Mucosa of stomach (tissue), 1 donor: ENCODE measurements around the gene SELENOK.
"Not testable (repeated sequence)": the region's sequence is repeated elsewhere in the genome, so short reads cannot be mapped to it uniquely, and the experiment has no call there.

Source experiments
- H3K27me3 ChIP-seq: one replicate; pipeline ENCODE4 v1.7.0; 2013; ENCODE audit warnings: mild to moderate bottlenecking, low read length; ENCODE audit not compliant: control insufficient read depth, insufficient read depth
- H3K36me3 ChIP-seq: one replicate; pipeline ENCODE4 v1.7.0; 2013; ENCODE audit warnings: low read length; ENCODE audit not compliant: control insufficient read depth, insufficient read depth
- H3K4me1 ChIP-seq: one replicate; pipeline ENCODE4 v1.7.0; 2013; ENCODE audit warnings: mild to moderate bottlenecking, low read length; ENCODE audit not compliant: control insufficient read depth, insufficient read depth
- H3K4me3 ChIP-seq: one replicate; pipeline ENCODE4 v1.7.0; 2013; ENCODE audit warnings: low read length
- H3K9ac ChIP-seq: one replicate; pipeline ENCODE4 v1.7.0; 2013; ENCODE audit warnings: mild to moderate bottlenecking, low read length, moderate library complexity
- H3K9me3 ChIP-seq: one replicate; pipeline ENCODE4 v1.7.0; 2013; ENCODE audit warnings: mild to moderate bottlenecking, low read length, moderate library complexity; ENCODE audit not compliant: control insufficient read depth
- donor health status: Pancreatic carcinoma.

The SELENOK gene

GRCh38 chr3:53891497-53892285, at the start of gene SELENOK:
Gene SELENOK, minus strand, starts transcription at chr3:53891859.
- peaks cover 4% of the 10 kb centered on the region for H3K36me3 ChIP-seq
- H3K4me1 ChIP-seq, result peaks cover 14% of the 10 kb centered on the region
- peak within 1 kb of the TSS; percentile 94 for H3K9ac ChIP-seq
- no peaks in the 10 kb centered on the region for H3K9me3 ChIP-seq
- no peaks in the 10 kb centered on the region for H3K27me3 ChIP-seq
- H3K4me3 ChIP-seq, result peak within 1 kb of the TSS; percentile 75

DNA sequence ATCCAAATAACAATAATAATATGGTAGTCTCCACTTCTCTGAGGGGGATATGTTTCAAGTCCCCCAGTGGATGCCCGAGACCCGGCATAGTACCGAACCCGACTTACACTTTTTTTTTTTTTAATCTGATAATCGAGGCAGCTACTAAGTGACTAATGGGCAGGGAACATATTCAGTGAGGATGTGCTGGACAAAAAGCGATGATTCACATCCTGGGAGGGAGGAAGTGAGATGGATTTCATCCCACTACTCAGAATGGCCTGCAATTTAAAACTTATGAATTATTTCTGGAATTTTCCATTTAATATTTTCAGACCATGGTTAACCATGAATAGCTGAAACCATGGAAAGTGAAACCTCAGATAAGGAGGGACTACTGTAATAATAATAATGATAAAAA, 49.5 kb upstream of the SELENOK start:
- no peak overlapping the region for H3K9ac ChIP-seq
- H3K27me3 ChIP-seq, result peaks cover 3% of the 10 kb centered on the region
- H3K9me3 ChIP-seq, result no peaks in the 10 kb centered on the region
- H3K4me3 ChIP-seq, result no peak overlapping the region
- H3K36me3 ChIP-seq, result no peaks in the 10 kb centered on the region
- no peaks in the 10 kb centered on the region for H3K4me1 ChIP-seq

DNA sequence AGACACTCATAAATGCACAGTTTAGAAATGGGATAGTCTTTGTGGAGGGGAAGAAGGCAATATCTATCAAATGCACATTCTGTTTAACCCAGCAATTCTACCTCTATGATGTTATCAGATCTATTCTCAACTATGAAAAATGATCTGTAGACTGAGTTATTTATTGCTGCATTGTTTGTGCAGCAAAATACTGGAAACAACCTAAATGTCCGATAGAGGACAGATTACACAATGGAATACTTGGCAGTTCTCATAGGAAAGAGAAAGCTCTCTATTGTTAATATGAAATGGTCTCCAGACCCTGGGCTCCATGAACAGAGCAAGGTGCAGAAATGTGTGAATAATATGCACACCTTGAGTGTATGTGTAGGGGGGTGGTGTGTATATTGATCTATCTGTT, 49.0 kb upstream of the SELENOK start:
- peaks cover 3% of the 10 kb centered on the region for H3K27me3 ChIP-seq
- no peak overlapping the region for H3K9ac ChIP-seq
- H3K36me3 ChIP-seq, result no peaks in the 10 kb centered on the region
- no peaks in the 10 kb centered on the region for H3K4me1 ChIP-seq
- no peaks in the 10 kb centered on the region for H3K9me3 ChIP-seq
- no peak overlapping the region for H3K4me3 ChIP-seq

DNA sequence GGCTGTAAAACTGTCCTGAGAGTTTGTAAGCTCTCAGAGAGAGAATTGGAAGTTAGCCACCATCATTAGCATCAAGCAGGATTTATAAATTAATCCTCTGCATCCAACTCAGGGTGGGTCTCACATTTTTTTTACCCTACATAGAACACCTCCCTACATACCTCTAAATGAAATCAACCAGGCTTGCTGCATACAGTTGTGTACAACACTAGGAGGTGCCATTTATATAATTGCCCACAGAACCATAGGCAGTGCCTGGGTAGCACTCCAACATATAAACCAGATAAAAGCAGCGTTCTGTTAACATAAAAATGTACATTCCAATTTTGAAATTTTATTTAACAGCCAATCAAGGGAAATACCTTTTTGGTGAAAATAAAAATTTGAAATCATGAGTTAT, 48.2 kb upstream of the SELENOK start:
- H3K4me1 ChIP-seq, result no peaks in the 10 kb centered on the region
- H3K36me3 ChIP-seq, result no peaks in the 10 kb centered on the region
- H3K9ac ChIP-seq, result no peak overlapping the region
- no peak overlapping the region for H3K4me3 ChIP-seq
- H3K27me3 ChIP-seq, result peaks cover 3% of the 10 kb centered on the region
- H3K9me3 ChIP-seq, result no peaks in the 10 kb centered on the region

DNA sequence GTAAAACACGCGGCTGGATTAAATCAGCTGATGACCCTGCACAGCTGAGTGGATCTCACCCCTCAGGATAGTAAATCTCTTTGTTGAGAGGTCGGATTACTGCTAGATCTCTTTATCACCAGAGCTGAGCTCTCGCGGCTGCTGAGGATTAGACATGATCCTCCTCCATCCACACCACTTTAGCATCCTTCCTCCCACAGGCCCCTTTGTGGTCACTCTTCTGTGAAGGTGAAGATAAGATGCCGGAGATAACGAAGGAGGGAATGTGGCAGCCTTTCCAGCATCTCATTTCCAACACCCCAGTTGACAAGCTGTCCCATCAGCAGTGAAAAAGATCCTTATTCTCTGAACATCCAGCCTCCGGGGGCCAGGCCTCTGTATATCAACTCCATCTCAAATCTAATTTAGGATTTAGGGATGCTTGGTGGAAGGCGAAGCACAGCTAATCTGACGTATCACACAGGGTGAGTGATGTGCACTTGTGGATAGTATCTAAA, 47.5 kb upstream of the SELENOK start:
- H3K27me3 ChIP-seq, result peaks cover 3% of the 10 kb centered on the region
- H3K9ac ChIP-seq, result no peak overlapping the region
- no peak overlapping the region for H3K4me3 ChIP-seq
- H3K9me3 ChIP-seq, result no peaks in the 10 kb centered on the region
- no peaks in the 10 kb centered on the region for H3K36me3 ChIP-seq
- H3K4me1 ChIP-seq, result no peaks in the 10 kb centered on the region

DNA sequence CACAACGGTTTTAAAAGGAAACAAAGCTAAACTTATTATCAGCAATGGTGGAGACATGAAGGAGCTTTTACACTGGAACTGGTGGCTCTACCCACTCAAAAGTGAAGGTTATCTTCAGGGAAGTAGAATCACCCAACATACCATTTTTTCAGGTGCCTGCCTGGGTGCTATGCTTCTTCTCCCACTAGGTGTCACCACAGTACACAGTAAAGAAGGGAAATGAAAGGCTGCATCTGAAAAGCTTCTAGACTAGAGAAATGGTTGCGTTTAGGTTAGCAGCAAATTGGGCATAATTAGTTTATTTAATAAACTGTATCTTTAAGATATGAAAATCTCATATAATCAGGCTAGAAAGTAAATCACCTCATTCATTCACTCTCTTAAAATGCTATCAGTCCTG, 47.0 kb upstream of the SELENOK start:
- Histone ChIP-seq H3K4me1 (no peaks in the 10 kb centered on the region), H3K9ac (no peak overlapping the region), H3K9me3 (no peaks in the 10 kb centered on the region), H3K4me3 (no peak overlapping the region), H3K36me3 (no peaks in the 10 kb centered on the region), H3K27me3 (peaks cover 3% of the 10 kb centered on the region)

GRCh38 chr3:53936347-53936746, 44.7 kb upstream of the SELENOK start:
- Histone ChIP-seq H3K9ac (no peak overlapping the region), H3K36me3 (no peaks in the 10 kb centered on the region), H3K27me3 (peaks cover 3% of the 10 kb centered on the region), H3K9me3 (no peaks in the 10 kb centered on the region), H3K4me1 (no peaks in the 10 kb centered on the region), H3K4me3 (no peak overlapping the region)

- Histone ChIP-seq H3K36me3 (no peaks in the 10 kb centered on the region), H3K4me1 (no peaks in the 10 kb centered on the region), H3K4me3 (no peak overlapping the region), H3K9ac (no peak overlapping the region), H3K9me3 (no peaks in the 10 kb centered on the region), H3K27me3 (peaks cover 3% of the 10 kb centered on the region)
These were observed 43.7 kb upstream of the SELENOK start for GRCh38 chr3:53935283-53935901.

DNA sequence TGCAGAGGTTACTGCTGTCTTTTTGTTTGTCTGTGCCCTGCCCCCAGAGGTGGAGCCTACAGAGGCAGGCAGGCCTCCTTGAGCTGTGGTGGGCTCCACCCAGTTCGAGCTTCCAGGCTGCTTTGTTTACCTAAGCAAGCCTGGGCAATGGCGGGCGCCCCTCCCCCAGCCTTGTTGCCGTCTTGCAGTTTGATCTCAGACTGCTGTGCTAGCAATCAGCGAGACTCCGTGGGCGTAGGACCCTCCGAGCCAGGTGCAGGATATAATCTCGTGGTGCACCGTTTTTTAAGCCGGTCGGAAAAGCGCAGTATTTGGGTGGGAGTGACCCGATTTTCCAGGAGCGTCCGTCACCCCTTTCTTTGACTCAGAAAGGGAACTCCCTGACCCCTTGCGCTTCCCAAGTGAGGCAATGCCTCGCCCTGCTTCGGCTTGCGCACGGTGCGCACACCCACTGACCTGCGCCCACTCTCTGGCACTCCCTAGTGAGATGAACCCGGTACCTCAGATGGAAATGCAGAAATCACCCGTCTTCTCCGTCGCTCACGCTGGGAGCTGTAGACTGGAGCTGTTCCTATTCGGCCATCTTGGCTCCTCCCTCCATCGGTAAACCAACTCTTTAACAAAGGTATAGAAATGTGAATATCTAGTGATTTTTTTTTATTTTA, 35.7 kb upstream of the SELENOK start:
- not testable (repeated sequence) for H3K27me3 ChIP-seq, H3K36me3 ChIP-seq, H3K9me3 ChIP-seq, H3K4me3 ChIP-seq, H3K4me1 ChIP-seq, H3K9ac ChIP-seq

DNA sequence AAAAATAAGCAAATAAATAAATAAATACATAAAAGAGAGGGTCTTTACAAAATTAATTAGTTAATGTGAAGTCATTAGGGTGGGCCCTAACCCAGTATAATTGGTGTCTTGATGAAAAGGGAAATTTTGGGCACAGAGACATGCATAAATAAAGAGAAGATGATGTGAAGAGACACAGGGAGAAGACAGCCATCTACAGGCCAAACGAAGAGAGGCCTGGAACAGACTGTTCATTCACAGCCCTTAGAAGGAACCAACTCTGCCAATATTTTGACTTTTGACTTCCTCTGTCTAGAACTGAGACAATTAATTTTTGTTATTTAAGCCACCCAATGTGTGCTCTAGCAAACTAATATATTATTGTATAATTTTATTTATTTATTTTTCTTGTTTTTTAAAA, 29.6 kb upstream of the SELENOK start:
- no peak overlapping the region for H3K9ac ChIP-seq
- H3K4me3 ChIP-seq, result no peak overlapping the region
- H3K36me3 ChIP-seq, result no peaks in the 10 kb centered on the region
- no peaks in the 10 kb centered on the region for H3K4me1 ChIP-seq
- H3K27me3 ChIP-seq, result no peaks in the 10 kb centered on the region
- no peaks in the 10 kb centered on the region for H3K9me3 ChIP-seq

DNA sequence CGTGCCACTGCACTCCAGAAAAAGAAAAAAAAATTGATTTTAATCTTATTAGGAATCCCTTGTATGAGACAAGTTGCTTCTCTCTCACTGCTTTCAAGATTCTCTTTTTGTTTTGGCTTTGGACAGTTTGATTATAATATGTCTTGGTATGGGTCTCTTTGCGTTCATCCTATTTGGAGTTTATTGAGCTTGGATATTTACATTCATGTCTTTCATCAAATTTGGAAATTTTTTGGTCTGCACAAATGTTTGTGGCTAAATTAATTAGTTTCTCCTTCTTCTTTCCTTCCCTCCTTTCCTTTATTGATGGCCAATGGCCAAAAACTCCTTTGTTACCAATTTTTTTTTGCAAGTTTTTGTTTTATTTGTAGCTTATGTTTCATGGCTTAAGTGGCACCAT, 28.1 kb upstream of the SELENOK start:
- Histone ChIP-seq H3K4me3 (no peak overlapping the region), H3K9ac (no peak overlapping the region), H3K27me3 (no peaks in the 10 kb centered on the region), H3K4me1 (no peaks in the 10 kb centered on the region), H3K36me3 (no peaks in the 10 kb centered on the region), H3K9me3 (no peaks in the 10 kb centered on the region)

- Histone ChIP-seq H3K9me3 (no peaks in the 10 kb centered on the region), H3K9ac (no peak overlapping the region), H3K4me1 (no peaks in the 10 kb centered on the region), H3K27me3 (no peaks in the 10 kb centered on the region), H3K36me3 (no peaks in the 10 kb centered on the region), H3K4me3 (no peak overlapping the region)
These were observed 21.7 kb upstream of the SELENOK start for GRCh38 chr3:53913401-53913800.
